Measurements from ENCODE around the gene TRPM2. TPM values are rescaled to one million over a fixed set of nuclear protein-coding genes. Genes with fewer than 3 reads are reported as not detected.

TRPM2 gene
- total and polyA plus RNA-seq, 2 of the 13 experiments (the other 11 are each of a cell fraction or from before 2014, with no cell fraction given) = 0.07 to 0.20 TPM

DNA sequence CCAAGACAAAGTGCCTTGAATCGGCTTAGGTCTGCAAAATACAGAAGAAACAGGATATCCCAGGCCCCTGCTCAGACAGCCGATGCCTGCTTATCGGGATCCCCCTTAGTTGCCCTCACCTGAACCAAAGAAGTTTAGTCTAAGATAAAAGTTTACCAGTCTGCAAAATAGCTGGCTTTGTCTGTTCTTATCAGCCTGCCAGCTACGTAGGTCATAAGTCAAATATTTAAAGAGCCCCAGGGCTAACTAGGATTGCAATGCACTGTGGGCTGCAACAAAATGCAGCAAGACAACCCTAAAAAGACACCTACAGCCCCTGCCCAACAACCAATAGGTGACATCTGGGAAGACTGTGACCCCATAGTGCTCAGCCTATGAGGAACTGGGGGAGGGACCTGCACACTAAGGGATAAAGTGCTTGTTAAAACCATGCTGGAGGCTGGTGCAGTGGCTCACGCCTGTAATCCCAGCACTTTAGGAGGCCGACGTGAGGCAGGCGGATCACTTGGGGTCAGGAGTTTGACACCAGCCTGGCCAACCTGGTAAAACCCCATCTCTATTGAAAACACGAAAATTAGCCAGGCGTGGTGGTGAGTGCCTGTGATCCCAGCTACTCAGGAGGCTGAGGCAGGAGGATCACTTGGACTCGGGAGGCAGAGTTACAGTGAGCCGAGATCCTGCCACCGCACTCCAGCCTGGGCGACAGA lies 129.3 kb downstream of the TRPM2 start (continued):
- peak; percentile 26; the same call in 1 of the 2 replicates for TF ChIP-seq FOSL2 (CRISPR knock-in tag; IDR thresholded peaks at IDR 0.05)
- TF ChIP-seq GFI1 (CRISPR knock-in tag; IDR thresholded peaks at IDR 0.05; ENCODE audit: borderline replicate concordance) = peak; percentile 6; the same call in 1 of the 2 replicates
- peak; percentile 37; the same call in 1 of the 2 replicates for TF ChIP-seq SP5 (CRISPR knock-in tag; IDR thresholded peaks at IDR 0.05; ENCODE audit: borderline replicate concordance, low read depth)
- no peak for TF ChIP-seq RERE (CRISPR knock-in tag; IDR thresholded peaks at IDR 0.05; ENCODE audit: low read depth)
- peak; percentile 73; the same call in 1 of the 2 replicates for TF ChIP-seq ZBTB8A (CRISPR knock-in tag; IDR thresholded peaks at IDR 0.05; ENCODE audit: borderline replicate concordance, low read depth)
- peak; percentile 34 for TF ChIP-seq FOXP4 (CRISPR knock-in tag; IDR thresholded peaks at IDR 0.05)
- peak; percentile 86 for TF ChIP-seq SALL1 (CRISPR knock-in tag; IDR thresholded peaks at IDR 0.05)
- TF ChIP-seq, protein P1, sequence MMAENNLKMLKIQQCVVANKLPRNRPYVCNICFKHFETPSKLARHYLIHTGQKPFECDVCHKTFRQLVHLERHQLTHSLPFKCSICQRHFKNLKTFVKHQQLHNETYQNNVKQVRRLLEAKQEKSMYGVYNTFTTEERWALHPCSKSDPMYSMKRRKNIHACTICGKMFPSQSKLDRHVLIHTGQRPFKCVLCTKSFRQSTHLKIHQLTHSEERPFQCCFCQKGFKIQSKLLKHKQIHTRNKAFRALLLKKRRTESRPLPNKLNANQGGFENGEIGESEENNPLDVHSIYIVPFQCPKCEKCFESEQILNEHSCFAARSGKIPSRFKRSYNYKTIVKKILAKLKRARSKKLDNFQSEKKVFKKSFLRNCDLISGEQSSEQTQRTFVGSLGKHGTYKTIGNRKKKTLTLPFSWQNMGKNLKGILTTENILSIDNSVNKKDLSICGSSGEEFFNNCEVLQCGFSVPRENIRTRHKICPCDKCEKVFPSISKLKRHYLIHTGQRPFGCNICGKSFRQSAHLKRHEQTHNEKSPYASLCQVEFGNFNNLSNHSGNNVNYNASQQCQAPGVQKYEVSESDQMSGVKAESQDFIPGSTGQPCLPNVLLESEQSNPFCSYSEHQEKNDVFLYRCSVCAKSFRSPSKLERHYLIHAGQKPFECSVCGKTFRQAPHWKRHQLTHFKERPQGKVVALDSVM (CRISPR knock-in tag; IDR thresholded peaks at IDR 0.05) = peak; percentile 96
- TF ChIP-seq ZNF615 (CRISPR knock-in tag; IDR thresholded peaks at IDR 0.05; ENCODE audit: borderline replicate concordance) = no peak
- TF ChIP-seq, protein P2, sequence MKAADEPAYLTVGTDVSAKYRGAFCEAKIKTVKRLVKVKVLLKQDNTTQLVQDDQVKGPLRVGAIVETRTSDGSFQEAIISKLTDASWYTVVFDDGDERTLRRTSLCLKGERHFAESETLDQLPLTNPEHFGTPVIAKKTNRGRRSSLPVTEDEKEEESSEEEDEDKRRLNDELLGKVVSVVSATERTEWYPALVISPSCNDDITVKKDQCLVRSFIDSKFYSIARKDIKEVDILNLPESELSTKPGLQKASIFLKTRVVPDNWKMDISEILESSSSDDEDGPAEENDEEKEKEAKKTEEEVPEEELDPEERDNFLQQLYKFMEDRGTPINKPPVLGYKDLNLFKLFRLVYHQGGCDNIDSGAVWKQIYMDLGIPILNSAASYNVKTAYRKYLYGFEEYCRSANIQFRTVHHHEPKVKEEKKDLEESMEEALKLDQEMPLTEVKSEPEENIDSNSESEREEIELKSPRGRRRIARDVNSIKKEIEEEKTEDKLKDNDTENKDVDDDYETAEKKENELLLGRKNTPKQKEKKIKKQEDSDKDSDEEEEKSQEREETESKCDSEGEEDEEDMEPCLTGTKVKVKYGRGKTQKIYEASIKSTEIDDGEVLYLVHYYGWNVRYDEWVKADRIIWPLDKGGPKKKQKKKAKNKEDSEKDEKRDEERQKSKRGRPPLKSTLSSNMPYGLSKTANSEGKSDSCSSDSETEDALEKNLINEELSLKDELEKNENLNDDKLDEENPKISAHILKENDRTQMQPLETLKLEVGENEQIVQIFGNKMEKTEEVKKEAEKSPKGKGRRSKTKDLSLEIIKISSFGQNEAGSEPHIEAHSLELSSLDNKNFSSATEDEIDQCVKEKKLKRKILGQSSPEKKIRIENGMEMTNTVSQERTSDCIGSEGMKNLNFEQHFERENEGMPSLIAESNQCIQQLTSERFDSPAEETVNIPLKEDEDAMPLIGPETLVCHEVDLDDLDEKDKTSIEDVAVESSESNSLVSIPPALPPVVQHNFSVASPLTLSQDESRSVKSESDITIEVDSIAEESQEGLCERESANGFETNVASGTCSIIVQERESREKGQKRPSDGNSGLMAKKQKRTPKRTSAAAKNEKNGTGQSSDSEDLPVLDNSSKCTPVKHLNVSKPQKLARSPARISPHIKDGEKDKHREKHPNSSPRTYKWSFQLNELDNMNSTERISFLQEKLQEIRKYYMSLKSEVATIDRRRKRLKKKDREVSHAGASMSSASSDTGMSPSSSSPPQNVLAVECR (CRISPR knock-in tag; IDR thresholded peaks at IDR 0.05; ENCODE audit: borderline replicate concordance) = peak; percentile 73; the same call in 1 of the 2 replicates
- TF ChIP-seq PHB2 (IDR thresholded peaks at IDR 0.05; ENCODE audit: partially characterized antibody) = no peak
- TF ChIP-seq IKZF4 (CRISPR knock-in tag; IDR thresholded peaks at IDR 0.05; ENCODE audit: borderline replicate concordance, low read depth, not compliant biosample characterization) = no peak
- TF ChIP-seq ATF1 (CRISPR knock-in tag; IDR thresholded peaks at IDR 0.05) = peak; percentile 71; the same call in 1 of the 2 replicates
- TF ChIP-seq ZNF878 (CRISPR knock-in tag; IDR thresholded peaks at IDR 0.05) = no peak

Data from HepG2 (cell line).